GM18517 (cell line): ENCODE measurements around the gene SP3.

Experiments used
- ATAC-seq: cut with Tn5 transposase; IDR thresholded peaks from one replicate; pipeline ENCODE4 v1.9.1; 2021; ENCODE audit warnings: mild to moderate bottlenecking, moderate library complexity; ENCODE audit not compliant: unreplicated experiment

SP3 gene

DNA sequence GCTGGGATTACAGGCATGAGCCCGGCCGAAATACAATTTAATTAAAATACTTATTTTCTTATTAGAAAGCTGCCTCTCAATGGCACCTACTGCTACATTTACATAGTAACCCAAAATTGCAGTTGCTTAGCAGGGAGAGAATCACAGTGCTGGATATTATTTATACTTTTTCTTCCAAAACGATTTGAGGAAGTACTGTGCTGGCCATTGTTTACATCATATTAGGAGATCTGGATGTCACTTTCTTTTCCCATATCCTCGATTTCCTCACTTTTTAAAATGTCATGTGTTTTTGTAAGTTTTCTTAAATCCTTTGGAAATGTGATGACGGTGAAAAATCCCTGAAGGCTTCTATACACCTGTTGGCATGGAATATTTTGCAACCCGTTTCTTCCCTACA, 3.4 kb upstream of the SP3 start:
- ATAC-seq = no peak

DNA sequence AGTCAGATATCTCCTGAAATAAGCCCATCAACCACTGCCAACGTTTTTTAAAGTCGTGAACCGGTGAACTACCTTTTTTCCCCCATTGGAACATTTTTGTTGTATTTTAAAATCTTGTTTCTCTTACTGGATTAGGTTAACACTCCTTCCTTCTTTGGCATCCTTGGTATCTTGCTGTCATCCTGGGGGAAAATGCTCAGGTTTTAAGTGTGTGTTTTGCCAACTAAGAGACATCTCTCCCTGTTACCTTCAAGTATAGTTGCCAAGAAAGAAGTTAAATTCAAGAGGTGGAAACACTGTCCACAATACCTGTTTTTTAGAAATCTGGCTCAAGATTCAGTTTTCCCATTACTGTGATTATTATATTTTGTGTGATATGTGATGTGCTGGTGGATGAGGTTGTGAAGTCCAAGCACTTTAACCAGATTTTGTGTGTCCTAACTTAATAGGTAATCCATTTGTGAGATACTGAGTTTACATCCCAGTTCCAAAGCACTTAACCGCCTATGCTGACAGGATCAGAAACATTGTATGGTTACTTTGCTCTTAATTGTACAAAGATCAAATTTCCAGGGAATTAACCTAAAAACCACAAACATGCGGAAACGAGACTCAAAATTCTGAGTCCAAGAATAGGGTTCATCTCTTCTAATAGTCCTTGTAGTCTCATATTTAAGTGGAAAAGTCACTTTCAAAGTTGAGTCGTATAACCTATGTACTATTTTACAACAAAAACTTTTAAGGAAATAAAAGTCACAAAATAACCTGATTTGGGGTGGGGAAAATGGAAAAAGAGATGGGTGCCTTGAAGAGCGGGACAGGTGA, 1.3 kb upstream of the SP3 start:
- no peak for ATAC-seq

DNA sequence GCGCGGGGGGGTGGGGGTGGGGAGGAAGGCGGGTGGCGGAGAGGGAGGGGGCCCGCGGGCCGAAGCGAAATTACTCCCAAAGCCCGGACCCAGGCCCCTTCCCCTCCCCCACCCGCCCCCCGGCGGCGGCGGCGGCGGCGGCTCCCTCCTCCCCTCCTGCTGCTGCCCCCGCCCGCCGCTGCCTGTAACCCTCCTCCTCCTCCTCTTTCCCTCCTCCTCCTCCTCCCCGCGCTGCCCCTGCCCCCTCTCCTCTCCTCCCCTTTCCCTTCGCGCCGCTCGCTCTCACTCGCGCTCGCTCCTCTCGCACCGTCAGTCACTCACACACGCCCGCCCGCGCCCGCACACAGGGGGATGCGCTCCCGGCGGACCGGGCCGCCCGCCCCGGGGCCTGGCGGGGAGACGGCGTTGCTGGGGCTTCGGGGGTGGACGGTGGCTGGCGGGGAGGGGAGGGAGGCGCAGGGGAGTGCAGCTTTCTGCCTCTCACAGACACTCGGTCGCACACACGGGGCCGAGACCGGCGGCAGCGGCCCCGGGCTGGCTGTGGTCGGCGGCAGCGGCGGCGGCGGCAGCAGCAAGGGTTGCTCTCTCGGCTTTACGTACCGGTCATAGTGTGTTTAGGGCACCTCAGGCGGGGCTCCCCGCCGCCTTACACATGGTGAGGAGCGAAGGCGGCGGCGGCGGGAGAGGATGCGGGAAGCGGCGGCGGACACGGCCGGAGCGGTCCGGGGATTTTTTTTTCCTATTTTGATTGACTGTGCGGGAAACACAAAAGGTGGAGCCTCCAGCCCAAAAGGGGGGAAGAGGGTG, 405 bp downstream of the SP3 start:
- no peak for ATAC-seq

DNA sequence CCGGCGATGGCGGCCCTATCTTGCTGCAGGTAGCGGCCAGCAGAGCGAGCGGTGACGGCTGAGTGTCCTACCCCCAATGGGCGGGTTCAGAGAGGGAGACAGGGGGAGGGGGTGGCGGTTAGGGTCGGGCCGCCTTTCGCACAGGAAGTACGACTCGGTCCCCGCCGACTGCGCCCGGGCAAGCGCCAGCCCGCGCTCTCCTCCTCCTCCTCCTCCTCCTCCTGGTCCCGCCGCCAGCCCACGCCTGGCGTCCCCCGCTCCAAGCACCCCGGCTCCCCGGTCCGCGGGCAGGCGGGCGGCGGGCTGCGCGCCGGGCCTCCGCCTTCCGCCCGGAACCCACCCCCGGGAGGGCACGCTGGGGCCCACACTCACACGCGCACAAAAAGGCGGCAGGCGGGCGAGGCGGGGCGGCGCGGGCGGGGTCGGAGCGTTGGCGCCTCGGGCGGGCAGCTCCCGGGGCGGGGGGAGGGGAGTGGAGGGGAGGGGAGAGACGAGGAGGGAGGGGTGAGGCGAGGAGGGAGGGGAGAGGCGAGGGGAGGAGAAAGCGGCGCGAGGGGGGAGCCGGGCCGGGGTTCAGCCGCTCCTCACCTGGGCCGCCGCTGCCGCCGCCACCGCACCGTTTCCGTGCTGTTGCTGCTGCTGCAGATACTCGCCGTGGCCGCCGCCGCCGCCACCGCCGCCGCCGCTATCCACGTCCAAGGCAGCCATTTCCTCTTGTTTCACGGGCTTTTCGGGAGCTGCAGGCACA, 1.2 kb downstream of the SP3 start:
- ATAC-seq = peak; percentile 35

DNA sequence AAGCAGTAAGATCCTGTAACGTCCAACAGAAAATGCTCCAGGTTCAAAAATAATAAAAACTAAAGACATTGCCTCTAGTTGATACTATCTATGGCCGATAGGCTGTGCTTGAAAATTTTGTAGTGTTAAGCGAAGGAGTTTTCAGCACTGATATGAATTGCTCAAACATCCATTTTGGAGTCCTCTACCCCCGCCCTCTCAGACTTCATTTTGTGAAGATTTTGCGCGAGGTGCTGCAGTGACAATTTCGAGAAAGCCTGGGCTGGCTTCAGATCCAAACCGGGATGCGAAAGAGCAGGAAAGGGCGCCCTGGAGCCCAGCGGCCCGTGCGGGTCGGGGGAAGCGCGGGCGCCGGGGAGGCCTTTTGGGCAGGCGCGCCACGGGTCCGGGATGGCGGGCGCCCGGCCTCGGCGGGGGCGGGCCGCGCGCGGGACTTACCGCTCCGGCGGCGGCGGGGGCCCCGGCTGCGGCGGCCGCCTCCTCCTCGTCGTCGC, 1.8 kb downstream of the SP3 start:
- ATAC-seq = peak; percentile 35

DNA sequence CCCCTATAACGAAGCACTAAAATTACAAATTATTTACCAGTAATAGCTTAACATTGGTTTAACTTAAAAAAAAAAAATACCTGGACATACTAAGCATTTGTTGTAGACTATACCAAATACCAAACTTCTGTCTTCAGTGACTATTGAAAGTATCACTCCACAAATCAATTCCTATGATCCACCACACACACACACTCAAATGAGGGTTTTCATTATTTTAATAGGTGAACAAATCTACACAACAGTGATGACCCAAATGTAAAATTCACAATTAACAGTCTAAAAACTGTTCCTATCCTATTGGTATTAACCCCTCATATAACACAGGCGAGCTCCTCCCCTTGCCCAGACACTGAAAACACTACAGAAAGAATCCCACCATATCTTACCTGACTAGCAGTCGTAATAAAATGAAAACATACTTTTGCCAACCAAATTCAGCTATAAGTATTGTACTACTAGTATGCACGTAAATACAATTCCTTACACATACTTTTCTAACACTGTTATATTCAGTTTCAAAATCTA, 2.5 kb downstream of the SP3 start:
- no peak for ATAC-seq

DNA sequence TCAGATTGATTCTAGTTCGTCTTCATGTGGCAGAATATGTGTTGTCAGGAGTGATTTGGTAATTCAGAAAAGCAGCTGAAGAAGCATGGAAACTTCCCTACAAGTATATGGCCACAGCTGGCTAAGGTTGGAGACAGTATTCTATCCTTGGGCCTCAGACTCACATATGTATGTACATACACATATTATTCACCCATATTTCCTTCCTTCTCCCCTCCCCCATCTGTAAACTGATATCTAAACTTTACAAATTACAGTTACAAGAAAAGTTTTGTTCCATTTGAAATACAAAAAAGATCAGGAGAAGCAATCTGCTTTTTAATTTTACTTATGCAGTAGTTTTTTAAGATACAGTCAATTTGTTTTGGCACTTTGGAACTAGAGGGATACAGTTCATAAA, 3.1 kb downstream of the SP3 start:
- ATAC-seq = no peak

DNA sequence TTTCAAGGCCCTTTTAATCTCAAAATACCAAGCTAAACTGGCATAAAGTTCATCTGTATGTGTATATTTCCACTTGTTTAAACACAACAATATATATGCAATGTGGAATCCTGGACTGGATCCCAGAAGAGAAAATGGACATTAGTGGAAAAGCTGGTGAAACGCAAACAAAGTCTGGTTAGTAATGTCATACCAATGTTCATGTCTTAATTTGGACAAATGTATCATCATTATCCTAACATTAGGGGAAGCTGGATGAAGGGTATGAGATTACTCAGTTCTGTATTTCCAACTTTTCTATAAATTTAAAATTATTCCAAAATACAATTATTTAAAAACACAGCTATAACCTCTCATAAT, 3.8 kb downstream of the SP3 start:
- no peak for ATAC-seq

DNA sequence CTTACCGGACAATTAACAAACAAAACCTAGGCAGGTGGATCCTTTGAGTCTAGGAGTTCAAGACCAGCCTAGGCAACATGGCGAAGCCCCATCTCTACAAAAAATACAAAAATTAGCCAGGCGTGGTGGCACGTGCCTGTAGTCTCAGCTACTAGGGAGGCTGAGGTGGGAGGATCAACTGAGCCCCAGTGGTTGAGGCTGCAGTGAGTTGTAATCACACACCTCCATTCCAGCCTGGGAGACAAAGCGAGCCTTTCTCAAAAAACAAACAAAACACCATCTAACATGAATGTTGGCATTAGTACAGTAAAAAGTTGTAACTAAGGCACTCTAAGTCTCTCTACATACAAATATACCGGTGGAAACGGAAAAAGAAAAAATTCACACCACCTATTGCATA, 5.3 kb downstream of the SP3 start:
- no peak for ATAC-seq

DNA sequence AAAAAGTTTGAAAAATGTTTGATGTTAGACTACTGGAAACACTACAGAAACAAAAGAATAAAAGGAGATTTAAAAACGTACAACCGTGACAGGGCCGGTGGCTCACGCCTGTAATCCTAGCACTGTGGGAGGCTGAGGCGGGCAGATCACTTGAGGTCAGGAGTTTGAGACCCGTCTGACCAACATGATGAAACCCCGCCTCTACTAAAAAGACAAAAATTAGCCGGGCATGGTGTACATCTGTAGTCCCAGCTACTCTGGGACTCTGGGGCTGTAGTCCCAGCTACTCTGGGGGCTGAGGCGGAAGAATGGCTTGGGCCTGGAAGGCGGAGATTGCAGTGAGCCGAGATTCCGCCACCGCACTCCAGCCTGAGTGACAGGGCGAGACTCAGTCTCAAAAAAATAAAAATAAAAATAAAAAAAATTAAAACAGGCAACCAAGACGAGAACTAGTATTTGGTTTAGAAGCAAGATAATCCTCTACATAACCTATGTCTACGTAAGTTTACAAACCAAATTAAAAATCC, 5.8 kb downstream of the SP3 start:
- no peak for ATAC-seq

DNA sequence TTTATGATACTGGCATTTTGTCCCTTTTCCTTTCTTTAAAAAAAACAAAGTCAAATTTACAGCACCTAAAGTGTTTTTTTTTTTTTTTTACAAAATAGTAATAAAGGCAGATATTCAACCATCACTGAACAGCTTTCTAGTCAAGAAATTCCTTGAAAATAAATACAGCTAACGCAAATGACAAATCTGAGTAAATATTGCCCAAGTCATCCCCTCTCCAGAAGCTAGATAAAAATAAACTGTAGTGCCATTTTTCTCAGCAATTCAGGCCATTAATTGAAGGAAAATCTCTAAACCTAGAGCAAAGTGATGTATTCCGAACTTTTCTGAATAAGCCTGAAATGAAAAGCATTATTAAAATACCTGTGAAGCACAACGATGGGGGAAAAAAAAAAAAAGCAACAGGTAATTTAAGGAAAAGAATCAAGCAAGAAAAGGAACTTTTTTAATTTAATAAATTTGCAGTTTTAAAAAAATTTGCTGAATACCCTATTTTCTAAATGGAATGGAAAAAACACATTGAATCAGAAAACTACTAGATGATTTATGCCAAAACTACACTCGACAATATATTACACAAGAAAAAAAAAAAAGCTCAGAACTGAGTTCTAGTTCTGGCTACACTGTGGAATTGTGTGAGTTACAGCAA, 6.9 kb downstream of the SP3 start:
- ATAC-seq = no peak

DNA sequence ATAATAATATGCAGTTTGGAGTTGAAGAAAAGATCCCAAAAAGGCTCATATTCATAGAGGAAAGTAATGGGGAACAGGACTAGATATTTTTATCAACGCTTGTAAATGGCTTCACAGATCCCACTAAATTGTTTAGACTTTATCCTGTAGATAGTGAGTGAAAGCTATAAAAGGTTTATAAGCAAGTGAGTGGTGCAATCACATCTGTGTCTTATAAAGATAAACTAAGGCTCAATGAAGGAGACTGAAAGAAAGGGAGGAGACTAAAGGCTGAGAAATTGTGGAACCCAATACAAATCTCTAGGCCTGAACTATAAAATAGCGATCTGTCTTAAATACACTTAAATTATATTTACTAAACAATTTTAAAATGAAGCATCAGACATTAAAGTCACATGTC, 7.7 kb downstream of the SP3 start:
- ATAC-seq = no peak

DNA sequence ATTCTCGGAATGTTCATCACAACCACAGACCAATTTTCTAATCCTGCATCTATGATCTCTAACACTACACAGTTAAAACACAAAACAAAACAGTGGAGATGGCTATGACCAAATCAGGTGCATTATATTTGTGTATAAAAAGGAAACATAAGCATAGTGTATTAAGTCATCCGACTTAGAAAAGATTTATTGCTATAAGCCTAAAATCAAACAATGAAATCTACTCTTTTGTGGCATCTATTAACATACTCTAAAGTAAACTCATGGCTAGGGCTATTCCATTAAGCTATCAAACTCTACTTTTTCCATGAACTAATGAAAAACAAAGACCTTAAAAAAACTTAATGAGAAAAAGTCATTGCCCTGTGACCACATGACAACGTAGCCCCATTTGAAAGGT, 8.7 kb downstream of the SP3 start:
- no peak for ATAC-seq

DNA sequence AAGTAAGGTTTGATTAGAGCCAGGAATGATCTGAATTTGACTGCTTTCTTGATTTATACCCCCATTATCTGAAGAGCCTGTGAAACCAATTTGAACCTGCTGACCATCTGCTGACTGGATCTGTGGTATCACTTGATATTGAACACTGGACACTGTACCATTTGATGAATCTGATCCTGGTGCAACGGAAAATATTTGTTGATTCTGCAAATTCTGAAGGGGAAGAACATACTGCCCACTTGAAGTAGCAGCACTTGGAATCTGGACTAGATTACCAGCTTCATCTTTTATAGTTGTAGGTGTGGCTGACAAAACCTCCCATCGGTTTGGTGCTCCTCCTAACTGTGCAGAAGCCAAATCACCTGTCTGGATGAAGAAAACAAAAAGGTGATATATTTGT, 9.3 kb downstream of the SP3 start:
- no peak for ATAC-seq

DNA sequence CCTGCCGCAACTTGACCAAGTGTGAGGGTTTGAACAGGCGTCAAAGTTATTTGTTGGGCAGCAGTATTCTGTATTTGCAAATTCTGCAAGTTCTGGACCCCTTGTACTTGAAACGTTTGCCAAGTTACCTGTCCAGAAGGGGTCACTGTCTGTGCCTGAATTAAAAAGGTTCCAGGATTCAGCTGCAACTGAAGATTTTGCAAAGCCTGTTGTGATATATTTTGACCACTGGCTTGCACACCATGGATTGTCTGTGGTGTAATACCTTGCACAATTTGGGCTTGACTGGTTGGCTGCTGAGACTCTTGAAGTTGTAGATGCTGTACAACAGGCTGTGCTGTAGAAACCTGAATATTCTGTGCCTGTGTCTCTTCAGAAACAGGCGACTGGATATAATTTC, 10.2 kb downstream of the SP3 start:
- no peak for ATAC-seq

DNA sequence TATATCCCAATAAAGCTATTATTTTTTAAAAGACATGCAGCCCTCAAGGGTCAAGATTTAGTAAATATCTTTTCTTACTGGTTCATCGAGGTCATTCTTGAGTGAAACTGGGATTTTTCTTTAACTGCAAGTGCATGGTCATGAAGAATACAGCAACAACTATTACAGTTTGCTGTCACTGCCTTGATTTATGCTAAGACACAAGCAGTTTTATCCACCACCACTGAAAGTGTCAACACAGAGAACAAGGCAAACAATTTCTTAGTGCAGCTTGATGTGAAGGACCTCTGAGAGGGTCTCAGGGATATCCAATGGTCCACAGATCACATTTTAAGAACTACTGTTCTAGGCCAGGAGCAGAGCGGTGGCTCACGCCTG, 12.1 kb downstream of the SP3 start:
- ATAC-seq = no peak

DNA sequence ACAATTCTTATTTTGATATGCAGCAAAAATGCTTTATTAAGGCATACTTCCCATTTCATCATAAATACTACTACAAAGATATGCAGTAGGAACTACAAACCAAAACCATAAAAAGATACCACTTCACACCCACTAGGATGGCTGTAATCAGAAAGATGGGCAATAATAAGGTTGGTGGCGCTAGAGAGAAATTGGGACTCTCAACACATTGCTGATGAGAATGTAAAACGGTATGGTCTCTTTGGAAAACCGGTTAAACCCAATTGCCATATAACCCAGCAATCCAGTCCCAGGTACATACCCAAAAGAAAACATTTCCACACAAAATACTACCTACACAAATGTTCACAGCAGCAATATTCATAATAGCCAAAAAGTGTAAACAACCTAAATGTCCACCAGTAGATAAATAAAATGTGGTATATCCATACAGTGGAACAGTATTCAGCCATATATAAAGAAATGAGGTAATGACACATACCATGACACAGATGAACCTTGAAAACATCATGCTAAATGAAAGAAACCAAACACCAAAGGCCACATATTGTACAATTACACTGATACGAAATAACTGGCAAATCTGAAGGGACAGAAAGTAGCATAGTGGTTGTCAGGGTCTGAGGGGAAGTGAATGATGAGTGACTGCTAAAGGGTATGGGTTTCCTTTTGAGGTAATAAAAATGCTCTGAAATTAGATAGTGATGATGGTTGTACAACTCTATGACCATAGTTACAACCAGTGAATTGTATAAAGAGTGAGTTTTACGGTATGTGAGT, 12.7 kb downstream of the SP3 start:
- ATAC-seq = no peak

DNA sequence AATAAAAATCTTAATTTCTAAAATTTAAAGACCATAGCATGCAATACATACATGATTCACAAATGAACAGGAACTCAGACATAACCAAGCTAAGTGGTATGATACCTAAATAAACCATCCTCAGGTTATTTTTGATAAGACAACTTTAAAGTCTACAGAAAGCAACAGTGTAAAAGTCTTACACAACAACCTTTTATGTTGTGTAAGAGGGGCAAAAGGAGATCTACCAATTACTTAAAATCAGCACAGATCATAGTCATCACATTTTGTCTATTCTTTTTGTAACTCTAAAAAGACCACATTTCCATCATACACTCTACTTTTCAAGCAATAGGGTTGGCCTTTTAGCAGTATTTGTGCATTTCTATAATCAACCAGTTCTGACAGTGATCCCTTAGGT, 16.3 kb downstream of the SP3 start:
- no peak for ATAC-seq

DNA sequence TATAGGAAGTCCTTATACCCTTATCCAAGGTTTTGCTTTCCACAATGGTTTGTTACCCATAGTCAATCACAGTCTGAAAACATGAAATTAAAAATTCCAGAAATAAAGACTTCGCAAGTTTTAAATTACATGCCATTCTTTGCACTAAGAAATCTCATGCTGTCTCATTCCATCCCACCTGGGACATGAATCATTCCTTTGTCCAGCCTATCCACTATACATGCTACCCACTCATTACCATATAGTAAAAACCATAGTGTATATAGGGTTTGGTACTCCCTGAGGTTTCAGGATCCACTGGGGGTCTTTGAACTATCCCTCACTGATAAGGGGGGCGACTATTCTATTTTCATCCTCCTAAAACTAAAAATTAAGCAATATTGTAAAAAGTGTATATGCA, 17.0 kb downstream of the SP3 start:
- no peak for ATAC-seq

DNA sequence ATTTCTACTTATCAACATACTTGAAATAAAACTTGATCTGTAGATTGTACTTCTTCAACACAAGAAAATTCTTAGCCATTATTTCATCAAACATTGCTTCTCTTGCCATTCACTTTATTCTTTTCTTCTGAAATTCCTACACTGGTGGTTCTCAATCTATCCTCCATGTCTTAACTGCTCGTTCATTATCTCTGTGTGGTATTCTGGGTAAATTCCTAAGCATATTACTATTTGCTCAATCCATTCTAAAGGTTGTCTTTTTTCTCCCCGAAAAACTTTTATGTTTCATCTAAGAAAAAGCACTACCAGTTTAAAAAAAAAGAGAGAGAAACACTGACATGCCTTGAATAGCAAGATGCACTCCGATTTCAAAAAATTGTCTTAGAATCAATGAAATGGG, 18.0 kb downstream of the SP3 start:
- ATAC-seq = no peak
